Smooth muscle cell (in vitro differentiated cells): ENCODE measurements around the gene TRIM27. TPM values are rescaled to one million over a fixed set of nuclear protein-coding genes. Genes with fewer than 3 reads are reported as not detected.
"Not testable (repeated sequence)": the region's sequence is repeated elsewhere in the genome, so short reads cannot be mapped to it uniquely, and the experiment has no call there.

Source experiments
- DNase-seq: peaks from one replicate; lab custom pipeline; 2025; ENCODE audit not compliant: unreplicated experiment; lab: John Stamatoyannopoulos, UW
- H2AFZ ChIP-seq: fragments of 200-600 bp; sonication (generic); 2 replicates; pipeline ENCODE4 v1.6.0; 2016; ENCODE audit warnings: antibody characterized with exemption, low read depth, mild to moderate bottlenecking
- H3F3A ChIP-seq: fragments of 200-600 bp; sonication (generic); 2 replicates; pipeline ENCODE4 v1.6.0; 2017; ENCODE audit warnings: antibody characterized with exemption, low read depth
- H3K27ac ChIP-seq: fragments of 200-600 bp; sonication (generic); 2 replicates; pipeline ENCODE4 v1.5.1; 2016; ENCODE audit warnings: low read depth, mild to moderate bottlenecking
- H3K27me3 ChIP-seq: fragments of 200-600 bp; sonication (generic); 2 replicates; pipeline ENCODE4 v1.6.1; 2016; ENCODE audit warnings: low read depth, mild to moderate bottlenecking
- H3K36me3 ChIP-seq: fragments of 200-600 bp; sonication (generic); 2 replicates; pipeline ENCODE4 v1.5.1; 2016; ENCODE audit warnings: low read depth
- H3K4me1 ChIP-seq: fragments of 200-600 bp; sonication (generic); 2 replicates; pipeline ENCODE4 v1.5.1; 2016; ENCODE audit warnings: low read depth
- H3K4me2 ChIP-seq: fragments of 200-600 bp; sonication (generic); 2 replicates; pipeline ENCODE4 v1.6.0; 2016; ENCODE audit warnings: mild to moderate bottlenecking
- H3K4me3 ChIP-seq: fragments of 200-600 bp; sonication (generic); 2 replicates; pipeline ENCODE4 v1.5.1; 2016; ENCODE audit warnings: mild to moderate bottlenecking
- H3K79me2 ChIP-seq: fragments of 200-600 bp; sonication (generic); 2 replicates; pipeline ENCODE4 v1.6.0; 2016; ENCODE audit warnings: low read depth, mild to moderate bottlenecking
- H3K9ac ChIP-seq: fragments of 200-600 bp; sonication (generic); 2 replicates; pipeline ENCODE4 v1.6.0; 2016; ENCODE audit warnings: low read depth
- H3K9me3 ChIP-seq: fragments of 200-600 bp; sonication (generic); replicated peaks from 2 replicates; pipeline ENCODE4 v1.5.1; 2016; ENCODE audit warnings: low read depth
- H4K20me1 ChIP-seq: fragments of 200-600 bp; sonication (generic); 2 replicates; pipeline ENCODE4 v1.6.0; 2016; ENCODE audit warnings: low read depth
- CTCF ChIP-seq: fragments of 200-600 bp; sonication (generic); IDR thresholded peaks from 2 replicates; pipeline ENCODE4 v1.5.1; 2017; ENCODE audit warnings: borderline replicate concordance, mild to moderate bottlenecking, antibody characterized with exemption; ENCODE audit not compliant: insufficient read depth, poor library complexity, severe bottlenecking
- WGBS: methylation state at CpG from one replicate; pipeline ENCODE4 v1.1.7; 2016; ENCODE audit warnings: low lambda C conversion rate; 5-methylcytosine and 5-hydroxymethylcytosine counted together
- polyA plus RNA-seq: library from polyadenylated mRNA; unstranded; fragments of >200 nt; fragmentation: Nextera tagmentation; extraction: Ambion mirVana; gene quantifications from 2 replicates; pipeline ENCODE4 v1.2.1, GENCODE V29; 2016
- total RNA-seq: library from RNA; depleted of rRNA; stranded (reverse); fragments of >200 nt; gene quantifications from 2 replicates; pipeline ENCODE4 v1.2.3, GENCODE V29; 2014

TRIM27 gene
- total and polyA plus RNA-seq, 2 experiments from 2014 or later: 62.0 to 63.8 TPM

- WGBS: 54% methylated on average over 7 of the region's 7 CpGs
- Histone ChIP-seq H2AFZ (peak overlapping the region; percentile 97), H3K9ac (no peak overlapping the region), H3K4me2 (peak overlapping the region; percentile 85), H3K27me3 (peaks cover 14% of the 10 kb centered on the region), H3F3A (no peaks in the 10 kb centered on the region), H3K36me3 (no peaks in the 10 kb centered on the region), H4K20me1 (no peaks in the 10 kb centered on the region), H3K27ac (no peak overlapping the region), H3K4me3 (peak overlapping the region; percentile 73), H3K9me3 (no peaks in the 10 kb centered on the region), H3K4me1 (peaks cover 6% of the 10 kb centered on the region), H3K79me2 (no peaks in the 10 kb centered on the region)
- TF ChIP-seq CTCF: no peak
- no peak for DNase-seq
Measured at GRCh38 chr6:28880519-28880893, 43.3 kb downstream of the TRIM27 start.

GRCh38 chr6:28876710-28877109 lies 47.1 kb downstream of the TRIM27 start:
- no peak for DNase-seq
- TF ChIP-seq CTCF: no peak
- Histone ChIP-seq H4K20me1 (no peaks in the 10 kb centered on the region), H3K9ac (no peak overlapping the region), H3K27ac (no peak overlapping the region), H3K27me3 (peaks cover 14% of the 10 kb centered on the region), H3K4me1 (peaks cover 6% of the 10 kb centered on the region), H3K79me2 (no peaks in the 10 kb centered on the region), H3K4me2 (no peak overlapping the region), H2AFZ (no peak overlapping the region), H3K36me3 (no peaks in the 10 kb centered on the region), H3F3A (no peaks in the 10 kb centered on the region), H3K4me3 (no peak overlapping the region), H3K9me3 (no peaks in the 10 kb centered on the region)
- WGBS: 80% methylated on average over 1 of the region's 1 CpG

- Histone ChIP-seq H3K79me2 (no peaks in the 10 kb centered on the region), H3K9me3 (no peaks in the 10 kb centered on the region), H3K27ac (no peak overlapping the region), H4K20me1 (no peaks in the 10 kb centered on the region), H2AFZ (no peak overlapping the region), H3K4me1 (peaks cover under 1% of the 10 kb centered on the region), H3K4me3 (no peak overlapping the region), H3K4me2 (no peak overlapping the region), H3K9ac (no peak overlapping the region), H3F3A (no peaks in the 10 kb centered on the region), H3K36me3 (no peaks in the 10 kb centered on the region), H3K27me3 (peaks cover 14% of the 10 kb centered on the region)
- no peak for DNase-seq
- TF ChIP-seq CTCF: no peak
- 59% methylated on average over 6 of the region's 6 CpGs for WGBS
Measured at GRCh38 chr6:28875191-28875747, 48.5 kb downstream of the TRIM27 start.

- H3K27me3 ChIP-seq, H3K4me2 ChIP-seq, H4K20me1 ChIP-seq, H3F3A ChIP-seq, H3K4me3 ChIP-seq, H3K4me1 ChIP-seq, H3K79me2 ChIP-seq, H2AFZ ChIP-seq, H3K36me3 ChIP-seq, H3K9me3 ChIP-seq, H3K9ac ChIP-seq, DNase-seq, H3K27ac ChIP-seq: not testable (repeated sequence)
- 93% methylated on average over 19 of the region's 28 CpGs for WGBS
Measured at GRCh38 chr6:28872157-28872817, 51.5 kb downstream of the TRIM27 start.
